KMS-11 (cell line): ENCODE data around the gene GRID2.

Experiments used
- H2AFZ ChIP-seq: fragments of 200-600 bp; sonication (generic); 2 replicates; pipeline ENCODE4 v1.6.1; 2016; ENCODE audit warnings: antibody characterized with exemption, mixed run types, low read depth
- H3K27ac ChIP-seq: fragments of 200-600 bp; sonication (generic); 2 replicates; pipeline ENCODE4 v1.6.1; 2016; ENCODE audit warnings: mild to moderate bottlenecking, mixed run types
- H3K27me3 ChIP-seq: fragments of 200-600 bp; sonication (generic); 2 replicates; pipeline ENCODE4 v1.6.1; 2017; ENCODE audit warnings: mild to moderate bottlenecking, low read depth, mixed run types, moderate library complexity; ENCODE audit not compliant: insufficient read depth
- H3K36me3 ChIP-seq: fragments of 200-600 bp; sonication (generic); 2 replicates; pipeline ENCODE4 v1.6.1; 2017; ENCODE audit warnings: mild to moderate bottlenecking, mixed run types; ENCODE audit not compliant: insufficient read depth
- H3K4me1 ChIP-seq: fragments of 200-600 bp; sonication (generic); 2 replicates; pipeline ENCODE4 v1.6.1; 2016; ENCODE audit warnings: mild to moderate bottlenecking, low read depth, mixed run types; ENCODE audit not compliant: poor library complexity, severe bottlenecking
- H3K4me2 ChIP-seq: fragments of 200-600 bp; sonication (generic); 2 replicates; pipeline ENCODE4 v1.7.0; 2016; ENCODE audit warnings: mild to moderate bottlenecking, mixed run types
- H3K4me3 ChIP-seq: fragments of 200-600 bp; sonication (generic); IDR thresholded peaks from 2 replicates; pipeline ENCODE4 v1.6.1; 2017; ENCODE audit warnings: low read depth, low read length, mixed read lengths; ENCODE audit not compliant: insufficient read depth
- H3K79me2 ChIP-seq: fragments of 200-600 bp; sonication (generic); 2 replicates; pipeline ENCODE4 v1.6.1; 2016; ENCODE audit warnings: low read depth, mixed run types; ENCODE audit not compliant: insufficient read depth
- H3K9ac ChIP-seq: fragments of 200-600 bp; sonication (generic); 2 replicates; pipeline ENCODE4 v1.6.1; 2016; ENCODE audit warnings: mild to moderate bottlenecking, mixed run types
- H4K20me1 ChIP-seq: fragments of 200-600 bp; sonication (generic); 2 replicates; pipeline ENCODE4 v1.6.1; 2016; ENCODE audit warnings: mild to moderate bottlenecking, mixed run types; ENCODE audit not compliant: insufficient read depth
- TF ChIP-seq, protein P1 (sequence below): fragments of 200-600 bp; sonication (generic); conservative IDR thresholded peaks from 2 replicates; pipeline ENCODE4 v1.6.1; 2017; ENCODE audit warnings: low read depth, mild to moderate bottlenecking, antibody characterized with exemption, low read length, moderate library complexity, mixed read lengths

Gene GRID2

DNA sequence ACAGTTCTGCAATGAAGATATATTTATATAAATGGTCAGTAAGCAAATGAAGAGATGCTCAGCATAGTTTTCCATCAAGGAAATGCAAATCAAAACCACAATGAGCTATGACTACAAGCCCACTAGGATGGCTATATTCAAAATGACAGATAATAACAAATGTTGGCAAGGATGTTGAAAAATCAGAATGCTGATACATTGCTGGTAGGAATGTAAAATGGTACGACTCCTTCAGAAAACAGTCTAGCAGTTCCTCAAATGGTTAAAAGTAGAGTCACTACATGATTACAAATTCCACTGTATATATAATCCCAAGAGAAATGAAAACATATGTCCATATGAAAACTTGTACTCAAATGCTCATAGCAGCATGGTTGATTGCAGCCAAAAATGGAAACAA, 1099.8 kb downstream of the GRID2 start:
- Histone ChIP-seq H3K9ac (no peak overlapping the region), H3K27me3 (no peaks in the 10 kb centered on the region), H3K27ac (no peak overlapping the region), H3K79me2 (no peaks in the 10 kb centered on the region), H3K4me2 (no peak overlapping the region), H3K4me1 (no peaks in the 10 kb centered on the region), H3K36me3 (no peaks in the 10 kb centered on the region), H4K20me1 (no peaks in the 10 kb centered on the region), H3K4me3 (no peak overlapping the region), H2AFZ (no peak overlapping the region)
- TF ChIP-seq, protein P1, sequence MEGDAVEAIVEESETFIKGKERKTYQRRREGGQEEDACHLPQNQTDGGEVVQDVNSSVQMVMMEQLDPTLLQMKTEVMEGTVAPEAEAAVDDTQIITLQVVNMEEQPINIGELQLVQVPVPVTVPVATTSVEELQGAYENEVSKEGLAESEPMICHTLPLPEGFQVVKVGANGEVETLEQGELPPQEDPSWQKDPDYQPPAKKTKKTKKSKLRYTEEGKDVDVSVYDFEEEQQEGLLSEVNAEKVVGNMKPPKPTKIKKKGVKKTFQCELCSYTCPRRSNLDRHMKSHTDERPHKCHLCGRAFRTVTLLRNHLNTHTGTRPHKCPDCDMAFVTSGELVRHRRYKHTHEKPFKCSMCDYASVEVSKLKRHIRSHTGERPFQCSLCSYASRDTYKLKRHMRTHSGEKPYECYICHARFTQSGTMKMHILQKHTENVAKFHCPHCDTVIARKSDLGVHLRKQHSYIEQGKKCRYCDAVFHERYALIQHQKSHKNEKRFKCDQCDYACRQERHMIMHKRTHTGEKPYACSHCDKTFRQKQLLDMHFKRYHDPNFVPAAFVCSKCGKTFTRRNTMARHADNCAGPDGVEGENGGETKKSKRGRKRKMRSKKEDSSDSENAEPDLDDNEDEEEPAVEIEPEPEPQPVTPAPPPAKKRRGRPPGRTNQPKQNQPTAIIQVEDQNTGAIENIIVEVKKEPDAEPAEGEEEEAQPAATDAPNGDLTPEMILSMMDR = no peak

DNA sequence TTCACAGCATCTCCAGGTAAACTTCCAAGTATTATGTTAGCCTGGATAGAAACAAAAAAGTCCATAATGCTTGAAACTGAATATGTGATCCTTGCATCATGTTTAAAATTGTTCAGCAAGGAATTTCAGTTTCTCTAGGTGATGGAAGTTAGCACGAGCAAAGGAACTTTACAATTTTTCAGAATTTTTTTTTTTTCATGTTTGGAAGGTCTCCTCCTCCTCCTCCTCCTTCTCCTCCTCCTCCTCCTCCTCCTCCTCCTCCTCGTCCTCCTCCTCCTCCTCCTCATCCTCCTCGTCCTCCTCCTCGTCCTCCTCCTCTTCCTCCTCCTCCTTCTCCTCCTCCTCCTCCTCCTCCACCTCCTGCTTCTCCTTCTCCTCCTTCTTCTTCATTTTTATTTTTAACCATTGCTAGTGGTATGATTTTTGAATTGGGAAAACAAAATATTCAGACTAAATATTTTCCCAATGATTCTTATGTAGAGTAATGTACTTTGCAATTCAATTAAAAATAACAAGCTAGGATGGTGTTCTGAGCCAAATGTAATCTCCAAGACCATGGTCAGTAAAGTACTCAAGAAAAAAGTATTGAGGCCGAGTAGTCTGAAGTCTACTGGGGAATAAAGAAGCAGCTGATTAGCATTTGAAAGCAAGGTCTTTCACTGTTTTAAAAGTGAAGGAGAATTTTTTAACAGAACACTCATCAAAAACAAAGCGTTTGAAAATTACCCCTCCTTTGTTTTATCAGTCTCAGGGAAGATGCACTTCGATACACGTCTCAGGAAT, 1103.9 kb downstream of the GRID2 start:
- no peaks in the 10 kb centered on the region for H4K20me1 ChIP-seq
- no peak overlapping the region for H3K4me3 ChIP-seq
- H3K36me3 ChIP-seq = no peaks in the 10 kb centered on the region
- H3K9ac ChIP-seq = no peak overlapping the region
- H2AFZ ChIP-seq = no peak overlapping the region
- H3K4me2 ChIP-seq = no peak overlapping the region
- no peaks in the 10 kb centered on the region for H3K79me2 ChIP-seq
- no peak overlapping the region for H3K27ac ChIP-seq
- TF ChIP-seq, protein P1 = no peak
- H3K27me3 ChIP-seq = no peaks in the 10 kb centered on the region
- no peaks in the 10 kb centered on the region for H3K4me1 ChIP-seq

DNA sequence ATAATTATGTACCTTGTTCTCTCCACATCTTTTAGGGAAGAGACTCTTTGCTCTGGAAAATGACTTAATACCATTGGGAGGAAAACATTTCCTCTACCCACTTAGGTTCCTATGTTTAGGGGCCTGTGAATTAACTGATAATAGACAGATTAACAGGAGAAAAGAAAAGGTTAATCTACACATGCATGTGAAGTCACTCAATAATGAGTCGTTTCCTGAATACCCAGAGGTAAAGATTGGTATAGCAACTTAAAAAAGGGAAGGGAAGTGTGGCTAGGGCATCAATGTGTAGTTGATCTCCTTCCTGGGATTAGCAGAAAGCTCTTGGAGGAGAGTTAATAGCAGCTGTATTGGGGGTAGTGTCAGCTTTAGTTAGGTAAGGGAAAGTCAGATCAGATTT, 1105.3 kb downstream of the GRID2 start:
- TF ChIP-seq, protein P1 = no peak
- Histone ChIP-seq H3K4me2 (no peak overlapping the region), H3K4me1 (no peaks in the 10 kb centered on the region), H2AFZ (no peak overlapping the region), H3K4me3 (no peak overlapping the region), H4K20me1 (no peaks in the 10 kb centered on the region), H3K27me3 (no peaks in the 10 kb centered on the region), H3K79me2 (no peaks in the 10 kb centered on the region), H3K36me3 (no peaks in the 10 kb centered on the region), H3K27ac (no peak overlapping the region), H3K9ac (no peak overlapping the region)

DNA sequence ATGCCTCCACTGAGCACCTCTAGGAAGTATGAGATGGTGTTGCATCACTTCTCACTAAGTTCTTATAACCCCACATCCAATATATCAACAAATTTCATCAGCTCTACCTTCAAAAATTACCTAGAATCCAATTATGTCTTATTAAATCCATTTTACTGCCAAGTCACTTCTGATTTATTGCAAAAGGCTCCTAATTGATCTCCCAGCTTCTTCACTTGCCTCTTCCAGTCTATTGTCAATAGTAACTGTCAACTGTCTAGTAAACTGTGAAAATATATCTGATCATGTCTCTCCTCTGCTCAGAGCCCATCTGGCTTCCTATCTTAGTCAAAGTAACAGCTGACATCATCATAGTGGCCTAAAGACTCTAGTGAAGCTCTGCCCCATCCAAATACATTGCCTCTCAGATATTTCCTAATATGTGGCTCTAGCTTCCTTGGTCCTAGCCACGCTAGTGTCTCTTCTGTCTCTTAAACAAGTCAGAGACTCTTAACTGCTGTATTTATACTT, 1110.3 kb downstream of the GRID2 start:
- Histone ChIP-seq H3K9ac (no peak overlapping the region), H3K4me3 (no peak overlapping the region), H3K79me2 (no peaks in the 10 kb centered on the region), H3K4me1 (no peaks in the 10 kb centered on the region), H3K4me2 (no peak overlapping the region), H3K36me3 (no peaks in the 10 kb centered on the region), H3K27me3 (no peaks in the 10 kb centered on the region), H4K20me1 (no peaks in the 10 kb centered on the region), H3K27ac (no peak overlapping the region), H2AFZ (no peak overlapping the region)
- TF ChIP-seq, protein P1 = no peak
